HEK293 (cell line): ENCODE measurements around the gene SRSF2.
A peak's percentile ranks its signal among the peaks of the same experiment; 100 is the strongest.

Experiments used
- GFI1B ChIP-seq: fragments of 450-650 bp; formaldehyde crosslinking; IDR thresholded peaks from 2 replicates; pipeline ENCODE4 v1.5.1; 2016; ENCODE audit warnings: missing biosample characterization, missing genetic modification characterization
- HOXC10 ChIP-seq: sonication (generic); formaldehyde crosslinking; IDR thresholded peaks from 2 replicates; pipeline ENCODE4 v1.8.1; 2023; ENCODE audit warnings: mild to moderate bottlenecking, missing genetic modification reagents
- RBAK ChIP-seq: fragments of 450-650 bp; formaldehyde crosslinking; IDR thresholded peaks from 2 replicates; pipeline ENCODE4 v1.5.1; 2016; ENCODE audit warnings: missing biosample characterization, missing genetic modification characterization
- SETDB1 ChIP-seq: IDR thresholded peaks from one replicate; pipeline ENCODE4 v1.6.1; 2017; ENCODE audit warnings: mild to moderate bottlenecking, low read length, moderate library complexity, mixed read lengths; ENCODE audit not compliant: insufficient read length
- SP3 ChIP-seq: fragments of 450-650 bp; formaldehyde crosslinking; IDR thresholded peaks from 2 replicates; pipeline ENCODE4 v1.5.1; 2016; ENCODE audit warnings: missing biosample characterization, missing genetic modification characterization
- TCF7L2 ChIP-seq: IDR thresholded peaks from 2 replicates; pipeline ENCODE4 v1.6.1; 2011; ENCODE audit warnings: low read depth, mild to moderate bottlenecking, inconsistent platforms, low read length, moderate library complexity, borderline replicate concordance
- ZBTB8A ChIP-seq: fragments of 450-650 bp; formaldehyde crosslinking; IDR thresholded peaks from 2 replicates; pipeline ENCODE4 v1.5.1; 2016; ENCODE audit warnings: missing biosample characterization, missing genetic modification characterization
- ZEB2 ChIP-seq: fragments of 450-650 bp; formaldehyde crosslinking; IDR thresholded peaks from 2 replicates; pipeline ENCODE4 v1.5.1; 2016; ENCODE audit warnings: missing biosample characterization, missing genetic modification characterization
- ZFP41 ChIP-seq: fragments of 450-650 bp; formaldehyde crosslinking; IDR thresholded peaks from 2 replicates; pipeline ENCODE4 v1.5.1; 2016; ENCODE audit warnings: missing biosample characterization, missing genetic modification characterization, borderline replicate concordance
- ZNF133 ChIP-seq: fragments of 450-650 bp; formaldehyde crosslinking; IDR thresholded peaks from 2 replicates; pipeline ENCODE4 v1.5.1; 2016; ENCODE audit warnings: missing biosample characterization, missing genetic modification characterization
- ZNF155 ChIP-seq: fragments of 450-650 bp; formaldehyde crosslinking; IDR thresholded peaks from 2 replicates; pipeline ENCODE4 v1.5.1; 2016; ENCODE audit warnings: missing biosample characterization, missing genetic modification characterization
- ZNF19 ChIP-seq: fragments of 450-650 bp; formaldehyde crosslinking; IDR thresholded peaks from 2 replicates; pipeline ENCODE4; 2016; ENCODE audit warnings: missing biosample characterization, missing genetic modification characterization, low read depth
- ZNF24 ChIP-seq: fragments of 450-650 bp; formaldehyde crosslinking; IDR thresholded peaks from 2 replicates; pipeline ENCODE4 v1.5.1; 2016; ENCODE audit warnings: missing biosample characterization, missing genetic modification characterization
- ZNF37A ChIP-seq: fragments of 450-650 bp; IDR thresholded peaks from 2 replicates; pipeline ENCODE4 v1.5.1; 2018; ENCODE audit warnings: missing biosample characterization, missing genetic modification characterization
- ZNF404 ChIP-seq: fragments of 450-650 bp; formaldehyde crosslinking; IDR thresholded peaks from 2 replicates; pipeline ENCODE4 v1.5.1; 2017; ENCODE audit warnings: missing biosample characterization, missing genetic modification characterization
- ZNF473 ChIP-seq: fragments of 450-650 bp; formaldehyde crosslinking; IDR thresholded peaks from 2 replicates; pipeline ENCODE4 v1.5.1; 2017; ENCODE audit warnings: missing biosample characterization, missing genetic modification characterization
- ZNF48 ChIP-seq: fragments of 450-650 bp; formaldehyde crosslinking; IDR thresholded peaks from 2 replicates; pipeline ENCODE4 v1.5.1; 2016; ENCODE audit warnings: missing biosample characterization, missing genetic modification characterization
- ZNF530 ChIP-seq: fragments of 450-650 bp; formaldehyde crosslinking; IDR thresholded peaks from 2 replicates; pipeline ENCODE4 v1.5.1; 2016; ENCODE audit warnings: low read depth, missing biosample characterization, missing genetic modification characterization
- ZNF600 ChIP-seq: fragments of 450-650 bp; formaldehyde crosslinking; IDR thresholded peaks from 2 replicates; pipeline ENCODE4 v1.5.1; 2016; ENCODE audit warnings: missing biosample characterization, missing genetic modification characterization
- ZNF843 ChIP-seq: fragments of 450-650 bp; formaldehyde crosslinking; IDR thresholded peaks from 2 replicates; pipeline ENCODE4 v1.5.1; 2016; ENCODE audit warnings: missing biosample characterization, missing genetic modification characterization
- TF ChIP-seq, protein P1 (sequence below): fragments of 450-650 bp; formaldehyde crosslinking; IDR thresholded peaks from 2 replicates; pipeline ENCODE4 v1.5.1; 2016; ENCODE audit warnings: missing biosample characterization, missing genetic modification characterization
- TF ChIP-seq, protein P2 (sequence below): fragments of 450-650 bp; formaldehyde crosslinking; optimal IDR thresholded peaks from 2 replicates; pipeline ENCODE3; 2016; ENCODE audit warnings: missing biosample characterization, mild to moderate bottlenecking, missing genetic modification characterization
- TF ChIP-seq, protein P3 (sequence below): fragments of 450-650 bp; formaldehyde crosslinking; IDR thresholded peaks from 2 replicates; pipeline ENCODE4 v1.5.1; 2016; ENCODE audit warnings: missing biosample characterization, missing genetic modification characterization, low read depth
- TF ChIP-seq, protein P4 (sequence below): fragments of 450-650 bp; formaldehyde crosslinking; IDR thresholded peaks from 2 replicates; pipeline ENCODE4 v1.5.1; 2016; ENCODE audit warnings: missing biosample characterization, missing genetic modification characterization
- TF ChIP-seq, protein P5 (sequence below): fragments of 450-650 bp; formaldehyde crosslinking; IDR thresholded peaks from 2 replicates; pipeline ENCODE4 v1.5.1; 2017; ENCODE audit warnings: missing biosample characterization, missing genetic modification characterization
- TF ChIP-seq, protein P6 (sequence below): fragments of 450-650 bp; formaldehyde crosslinking; IDR thresholded peaks from 2 replicates; pipeline ENCODE4 v1.5.1; 2016; ENCODE audit warnings: missing biosample characterization, missing genetic modification characterization

The SRSF2 gene

DNA sequence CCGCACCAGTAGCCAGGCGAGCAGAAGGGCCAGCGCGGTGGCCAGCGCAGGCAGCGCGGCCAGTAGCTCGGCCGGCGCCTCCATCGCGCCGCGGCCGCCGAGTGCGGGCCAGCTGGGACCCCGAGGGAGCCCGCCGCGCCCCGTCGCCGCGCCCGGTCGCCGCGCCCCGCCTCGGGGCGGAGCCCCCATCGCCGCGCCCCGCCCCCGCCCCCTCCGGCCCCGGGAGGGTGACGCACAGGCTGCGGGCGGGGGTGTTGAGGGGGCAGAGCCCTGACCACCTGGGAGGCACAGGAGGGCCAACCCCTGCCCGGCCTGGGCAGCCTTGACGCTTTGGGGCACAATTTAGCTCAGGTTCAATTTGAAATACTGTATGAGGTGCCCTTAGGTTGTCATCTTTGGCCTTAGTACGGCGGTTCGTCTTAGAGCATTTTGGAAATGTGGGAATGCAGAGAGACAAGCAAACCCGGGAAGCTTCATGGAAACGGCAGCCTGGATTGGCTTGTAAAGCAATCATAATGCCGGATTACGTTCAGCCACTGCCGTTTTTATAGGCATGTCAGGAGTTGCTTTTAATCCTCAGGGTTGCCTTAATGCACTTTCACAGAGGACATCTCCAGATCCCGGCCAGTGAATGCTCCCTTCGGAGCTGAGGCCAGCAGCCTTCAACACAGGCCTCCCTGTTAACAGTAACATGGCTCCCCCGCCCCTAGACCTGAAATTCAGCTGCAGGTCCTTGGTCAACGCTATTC lies 26.1 kb downstream of the SRSF2 start, which contains the start of gene MXRA7 (continued):
- TF ChIP-seq, protein P1, sequence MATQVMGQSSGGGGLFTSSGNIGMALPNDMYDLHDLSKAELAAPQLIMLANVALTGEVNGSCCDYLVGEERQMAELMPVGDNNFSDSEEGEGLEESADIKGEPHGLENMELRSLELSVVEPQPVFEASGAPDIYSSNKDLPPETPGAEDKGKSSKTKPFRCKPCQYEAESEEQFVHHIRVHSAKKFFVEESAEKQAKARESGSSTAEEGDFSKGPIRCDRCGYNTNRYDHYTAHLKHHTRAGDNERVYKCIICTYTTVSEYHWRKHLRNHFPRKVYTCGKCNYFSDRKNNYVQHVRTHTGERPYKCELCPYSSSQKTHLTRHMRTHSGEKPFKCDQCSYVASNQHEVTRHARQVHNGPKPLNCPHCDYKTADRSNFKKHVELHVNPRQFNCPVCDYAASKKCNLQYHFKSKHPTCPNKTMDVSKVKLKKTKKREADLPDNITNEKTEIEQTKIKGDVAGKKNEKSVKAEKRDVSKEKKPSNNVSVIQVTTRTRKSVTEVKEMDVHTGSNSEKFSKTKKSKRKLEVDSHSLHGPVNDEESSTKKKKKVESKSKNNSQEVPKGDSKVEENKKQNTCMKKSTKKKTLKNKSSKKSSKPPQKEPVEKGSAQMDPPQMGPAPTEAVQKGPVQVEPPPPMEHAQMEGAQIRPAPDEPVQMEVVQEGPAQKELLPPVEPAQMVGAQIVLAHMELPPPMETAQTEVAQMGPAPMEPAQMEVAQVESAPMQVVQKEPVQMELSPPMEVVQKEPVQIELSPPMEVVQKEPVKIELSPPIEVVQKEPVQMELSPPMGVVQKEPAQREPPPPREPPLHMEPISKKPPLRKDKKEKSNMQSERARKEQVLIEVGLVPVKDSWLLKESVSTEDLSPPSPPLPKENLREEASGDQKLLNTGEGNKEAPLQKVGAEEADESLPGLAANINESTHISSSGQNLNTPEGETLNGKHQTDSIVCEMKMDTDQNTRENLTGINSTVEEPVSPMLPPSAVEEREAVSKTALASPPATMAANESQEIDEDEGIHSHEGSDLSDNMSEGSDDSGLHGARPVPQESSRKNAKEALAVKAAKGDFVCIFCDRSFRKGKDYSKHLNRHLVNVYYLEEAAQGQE, result no peak
- TF ChIP-seq, protein P2, sequence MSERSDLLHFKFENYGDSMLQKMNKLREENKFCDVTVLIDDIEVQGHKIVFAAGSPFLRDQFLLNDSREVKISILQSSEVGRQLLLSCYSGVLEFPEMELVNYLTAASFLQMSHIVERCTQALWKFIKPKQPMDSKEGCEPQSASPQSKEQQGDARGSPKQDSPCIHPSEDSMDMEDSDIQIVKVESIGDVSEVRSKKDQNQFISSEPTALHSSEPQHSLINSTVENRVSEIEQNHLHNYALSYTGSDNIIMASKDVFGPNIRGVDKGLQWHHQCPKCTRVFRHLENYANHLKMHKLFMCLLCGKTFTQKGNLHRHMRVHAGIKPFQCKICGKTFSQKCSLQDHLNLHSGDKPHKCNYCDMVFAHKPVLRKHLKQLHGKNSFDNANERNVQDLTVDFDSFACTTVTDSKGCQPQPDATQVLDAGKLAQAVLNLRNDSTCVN (tag by site-specific recombination), result peak; percentile 15
- TF ChIP-seq TCF7L2 (no peak), ZFP41 (tag by site-specific recombination) (no peak), HOXC10 (no peak), ZNF37A (tag by site-specific recombination) (no peak), SETDB1 (no peak), ZNF404 (tag by site-specific recombination) (no peak), ZNF24 (tag by site-specific recombination) (0 out of 2 replicates have a peak, but pooled peaks have one; percentile 45), ZNF473 (tag by site-specific recombination) (no peak), RBAK (tag by site-specific recombination) (no peak), ZEB2 (tag by site-specific recombination) (peak; percentile 84), GFI1B (no peak), ZBTB8A (tag by site-specific recombination) (peak; percentile 62), ZNF843 (tag by site-specific recombination) (no peak), SP3 (tag by site-specific recombination) (peak; percentile 67), ZNF600 (tag by site-specific recombination) (peak; percentile 90), ZNF155 (tag by site-specific recombination) (no peak), ZNF530 (no peak), ZNF19 (no peak), ZNF48 (tag by site-specific recombination) (no peak), ZNF133 (no peak)
- TF ChIP-seq, protein P3, sequence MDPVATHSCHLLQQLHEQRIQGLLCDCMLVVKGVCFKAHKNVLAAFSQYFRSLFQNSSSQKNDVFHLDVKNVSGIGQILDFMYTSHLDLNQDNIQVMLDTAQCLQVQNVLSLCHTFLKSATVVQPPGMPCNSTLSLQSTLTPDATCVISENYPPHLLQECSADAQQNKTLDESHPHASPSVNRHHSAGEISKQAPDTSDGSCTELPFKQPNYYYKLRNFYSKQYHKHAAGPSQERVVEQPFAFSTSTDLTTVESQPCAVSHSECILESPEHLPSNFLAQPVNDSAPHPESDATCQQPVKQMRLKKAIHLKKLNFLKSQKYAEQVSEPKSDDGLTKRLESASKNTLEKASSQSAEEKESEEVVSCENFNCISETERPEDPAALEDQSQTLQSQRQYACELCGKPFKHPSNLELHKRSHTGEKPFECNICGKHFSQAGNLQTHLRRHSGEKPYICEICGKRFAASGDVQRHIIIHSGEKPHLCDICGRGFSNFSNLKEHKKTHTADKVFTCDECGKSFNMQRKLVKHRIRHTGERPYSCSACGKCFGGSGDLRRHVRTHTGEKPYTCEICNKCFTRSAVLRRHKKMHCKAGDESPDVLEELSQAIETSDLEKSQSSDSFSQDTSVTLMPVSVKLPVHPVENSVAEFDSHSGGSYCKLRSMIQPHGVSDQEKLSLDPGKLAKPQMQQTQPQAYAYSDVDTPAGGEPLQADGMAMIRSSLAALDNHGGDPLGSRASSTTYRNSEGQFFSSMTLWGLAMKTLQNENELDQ (tag by site-specific recombination), result no peak
- TF ChIP-seq, protein P4, sequence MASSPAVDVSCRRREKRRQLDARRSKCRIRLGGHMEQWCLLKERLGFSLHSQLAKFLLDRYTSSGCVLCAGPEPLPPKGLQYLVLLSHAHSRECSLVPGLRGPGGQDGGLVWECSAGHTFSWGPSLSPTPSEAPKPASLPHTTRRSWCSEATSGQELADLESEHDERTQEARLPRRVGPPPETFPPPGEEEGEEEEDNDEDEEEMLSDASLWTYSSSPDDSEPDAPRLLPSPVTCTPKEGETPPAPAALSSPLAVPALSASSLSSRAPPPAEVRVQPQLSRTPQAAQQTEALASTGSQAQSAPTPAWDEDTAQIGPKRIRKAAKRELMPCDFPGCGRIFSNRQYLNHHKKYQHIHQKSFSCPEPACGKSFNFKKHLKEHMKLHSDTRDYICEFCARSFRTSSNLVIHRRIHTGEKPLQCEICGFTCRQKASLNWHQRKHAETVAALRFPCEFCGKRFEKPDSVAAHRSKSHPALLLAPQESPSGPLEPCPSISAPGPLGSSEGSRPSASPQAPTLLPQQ (tag by site-specific recombination), result peak; percentile 40; the same call in 1 of the 2 replicates
- TF ChIP-seq, protein P5, sequence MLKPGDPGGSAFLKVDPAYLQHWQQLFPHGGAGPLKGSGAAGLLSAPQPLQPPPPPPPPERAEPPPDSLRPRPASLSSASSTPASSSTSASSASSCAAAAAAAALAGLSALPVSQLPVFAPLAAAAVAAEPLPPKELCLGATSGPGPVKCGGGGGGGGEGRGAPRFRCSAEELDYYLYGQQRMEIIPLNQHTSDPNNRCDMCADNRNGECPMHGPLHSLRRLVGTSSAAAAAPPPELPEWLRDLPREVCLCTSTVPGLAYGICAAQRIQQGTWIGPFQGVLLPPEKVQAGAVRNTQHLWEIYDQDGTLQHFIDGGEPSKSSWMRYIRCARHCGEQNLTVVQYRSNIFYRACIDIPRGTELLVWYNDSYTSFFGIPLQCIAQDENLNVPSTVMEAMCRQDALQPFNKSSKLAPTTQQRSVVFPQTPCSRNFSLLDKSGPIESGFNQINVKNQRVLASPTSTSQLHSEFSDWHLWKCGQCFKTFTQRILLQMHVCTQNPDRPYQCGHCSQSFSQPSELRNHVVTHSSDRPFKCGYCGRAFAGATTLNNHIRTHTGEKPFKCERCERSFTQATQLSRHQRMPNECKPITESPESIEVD (tag by site-specific recombination), result no peak; the same call in 1 of the 2 replicates
- TF ChIP-seq, protein P6, sequence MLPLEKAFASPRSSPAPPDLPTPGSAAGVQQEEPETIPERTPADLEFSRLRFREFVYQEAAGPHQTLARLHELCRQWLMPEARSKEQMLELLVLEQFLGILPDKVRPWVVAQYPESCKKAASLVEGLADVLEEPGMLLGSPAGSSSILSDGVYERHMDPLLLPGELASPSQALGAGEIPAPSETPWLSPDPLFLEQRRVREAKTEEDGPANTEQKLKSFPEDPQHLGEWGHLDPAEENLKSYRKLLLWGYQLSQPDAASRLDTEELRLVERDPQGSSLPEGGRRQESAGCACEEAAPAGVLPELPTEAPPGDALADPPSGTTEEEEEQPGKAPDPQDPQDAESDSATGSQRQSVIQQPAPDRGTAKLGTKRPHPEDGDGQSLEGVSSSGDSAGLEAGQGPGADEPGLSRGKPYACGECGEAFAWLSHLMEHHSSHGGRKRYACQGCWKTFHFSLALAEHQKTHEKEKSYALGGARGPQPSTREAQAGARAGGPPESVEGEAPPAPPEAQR (tag by site-specific recombination), result no peak
